HG03196 (cell line): ENCODE measurements around the gene PRG2.
"Not testable (repeated sequence)": the region's sequence is repeated elsewhere in the genome, so short reads cannot be mapped to it uniquely, and the experiment has no call there.

Experiments
- ATAC-seq: cut with Tn5 transposase; IDR thresholded peaks from one replicate; pipeline ENCODE4 v1.9.1; 2021; ENCODE audit not compliant: unreplicated experiment

The PRG2 gene

DNA sequence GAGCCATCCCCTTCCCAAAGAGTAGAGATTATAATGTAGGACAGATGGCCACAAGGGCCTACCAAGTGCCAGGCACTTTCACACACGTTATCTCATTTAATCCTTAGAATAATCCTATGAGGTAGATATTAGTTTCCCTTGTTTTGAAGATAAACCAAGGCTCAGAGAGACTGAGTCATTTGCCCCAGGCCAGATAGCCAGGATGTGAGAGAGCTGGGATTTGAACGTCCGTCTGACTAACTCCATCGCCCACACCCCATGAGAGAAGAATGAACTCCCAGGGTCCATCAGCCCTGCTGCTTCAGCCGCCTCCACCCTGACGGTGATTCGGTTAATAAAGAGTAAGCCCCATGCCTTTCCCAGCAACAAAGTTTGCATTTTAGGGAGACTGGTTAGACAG, 20.2 kb downstream of the PRG2 start:
- no peak for ATAC-seq

DNA sequence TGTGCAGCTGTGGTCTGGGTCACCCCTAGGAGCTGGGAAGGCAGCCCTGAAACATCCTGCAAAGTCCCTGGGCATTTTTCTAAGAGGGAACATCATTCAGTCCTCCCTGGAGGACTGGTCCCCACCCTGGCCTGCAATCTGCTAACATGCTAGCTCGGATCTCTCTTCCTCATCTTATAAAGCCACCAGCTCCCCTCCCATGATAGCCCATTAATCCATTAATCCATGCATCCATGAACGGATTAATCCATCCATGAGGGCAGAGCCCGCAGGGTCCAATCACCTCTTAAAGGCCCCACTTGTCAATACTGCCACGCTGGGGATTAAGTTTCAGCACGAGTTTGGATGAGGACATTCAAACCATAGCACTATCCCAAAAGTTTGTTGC, 21.6 kb downstream of the PRG2 start:
- no peak for ATAC-seq

DNA sequence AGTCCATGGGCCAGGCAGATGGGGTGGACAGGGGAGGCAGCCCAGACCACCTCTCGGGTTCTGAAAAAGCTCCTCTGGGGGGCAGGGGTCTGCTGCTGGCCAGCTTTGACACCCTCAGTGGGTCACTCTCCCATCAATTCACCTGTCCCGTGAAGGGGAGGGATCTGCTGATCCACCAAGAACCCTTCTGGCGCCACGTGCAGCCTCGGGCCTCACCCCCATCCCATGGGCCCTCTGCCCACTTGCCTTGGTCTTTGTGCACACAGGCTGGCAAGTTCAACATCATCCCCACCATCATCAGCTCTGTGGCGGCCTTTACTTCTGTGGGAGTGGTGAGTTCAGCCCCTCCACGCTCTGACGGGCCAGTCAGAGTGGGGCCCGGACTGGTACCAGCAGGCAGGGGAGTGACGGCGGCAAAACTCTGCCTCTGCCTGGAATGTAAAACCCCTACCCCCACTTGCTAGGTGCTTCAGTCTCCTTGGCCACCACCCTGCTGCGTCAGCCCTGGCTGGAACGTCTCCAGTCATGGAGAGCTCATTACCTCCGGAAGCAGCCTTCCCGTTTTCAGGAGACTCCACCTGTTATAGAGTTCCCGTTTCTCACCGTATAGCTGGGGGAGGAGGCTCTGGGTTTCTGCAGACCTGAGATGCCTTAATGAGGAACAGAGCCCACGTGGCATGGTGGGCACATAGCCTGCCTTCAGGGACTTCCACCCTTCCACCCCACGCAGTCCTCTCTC, 22.2 kb downstream of the PRG2 start:
- no peak for ATAC-seq

DNA sequence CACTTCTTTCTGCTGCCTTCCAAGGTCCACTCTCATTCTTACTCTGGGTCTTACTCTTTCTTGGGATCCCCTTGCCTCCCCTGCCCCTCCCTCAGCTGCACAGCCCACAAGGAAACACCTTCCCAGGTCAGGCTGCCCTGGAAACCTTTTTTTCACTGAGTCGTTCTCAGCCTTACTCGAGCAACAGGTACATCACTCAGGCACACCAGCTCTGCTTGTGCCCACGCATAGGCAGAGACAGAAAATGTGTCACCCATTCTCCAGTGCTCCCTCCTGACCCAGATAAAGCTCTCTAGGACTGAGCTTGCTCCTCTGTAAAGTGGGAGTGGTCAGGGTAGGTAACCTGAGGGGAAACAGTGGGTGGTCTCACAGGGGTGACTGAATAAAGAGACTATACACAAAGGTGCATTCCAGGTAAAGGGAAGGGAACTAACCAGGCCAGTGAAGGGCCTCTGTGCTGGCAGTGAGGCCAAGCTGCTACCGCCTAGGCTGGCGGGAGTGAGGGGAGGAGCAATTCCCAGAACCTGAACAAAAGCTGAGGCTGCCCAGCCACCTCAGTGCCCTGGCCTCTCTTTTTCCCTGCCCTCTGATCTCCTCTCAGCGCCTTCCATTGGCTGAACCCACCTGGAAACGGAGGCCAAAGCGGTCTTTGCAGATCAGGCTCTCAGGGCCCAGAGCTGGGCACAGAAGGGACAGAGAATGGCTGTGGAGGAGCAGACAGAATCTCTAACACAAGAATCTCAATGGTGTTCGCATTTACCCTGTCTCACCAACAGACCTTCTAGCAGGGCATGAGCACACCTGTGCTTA, 25.4 kb downstream of the PRG2 start:
- ATAC-seq, result no peak

DNA sequence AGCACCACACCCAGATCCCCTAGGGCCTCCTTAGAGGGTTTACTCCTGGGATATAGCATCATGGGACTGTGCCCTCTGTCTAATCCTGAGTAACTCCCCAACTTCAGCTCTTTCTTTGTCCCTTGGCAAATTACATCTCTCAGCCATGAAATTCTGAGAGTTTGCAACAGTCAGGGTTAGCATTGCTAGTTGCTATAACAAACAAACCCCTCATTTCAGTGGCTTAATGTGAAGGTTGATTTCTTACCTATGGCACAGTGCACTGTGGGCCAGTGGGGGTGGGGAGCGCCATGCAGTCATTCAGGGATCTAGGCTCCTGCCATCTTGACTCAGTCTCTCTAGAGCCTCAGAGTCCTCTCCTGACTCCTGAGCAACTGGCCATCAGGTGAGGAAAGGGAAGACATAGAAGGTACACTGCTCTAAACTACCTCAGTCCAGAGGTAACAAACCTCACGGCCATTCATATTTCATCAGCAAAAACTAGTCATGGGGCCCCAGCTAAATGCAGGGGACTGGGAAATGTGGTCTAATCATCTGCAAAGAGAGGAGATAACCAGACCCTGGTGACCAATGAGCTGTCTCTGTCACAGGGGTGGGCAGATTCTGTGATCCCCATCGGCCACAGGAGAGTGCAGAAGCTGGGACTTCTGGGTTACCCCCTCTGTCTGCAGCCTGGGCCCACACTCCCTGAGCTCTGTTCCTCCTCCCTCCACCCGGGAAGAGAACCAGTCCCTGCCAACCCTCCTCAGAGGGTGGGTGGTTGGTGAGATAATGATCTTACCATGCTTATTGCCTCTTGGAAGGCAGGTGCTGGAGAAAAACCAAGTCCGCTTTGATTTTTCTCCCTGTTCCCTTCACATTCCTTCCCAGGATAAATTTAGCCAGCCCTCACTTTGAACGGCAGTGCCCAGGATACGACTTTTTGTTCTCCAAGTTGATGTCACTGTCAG, 27.0 kb downstream of the PRG2 start:
- no peak for ATAC-seq

DNA sequence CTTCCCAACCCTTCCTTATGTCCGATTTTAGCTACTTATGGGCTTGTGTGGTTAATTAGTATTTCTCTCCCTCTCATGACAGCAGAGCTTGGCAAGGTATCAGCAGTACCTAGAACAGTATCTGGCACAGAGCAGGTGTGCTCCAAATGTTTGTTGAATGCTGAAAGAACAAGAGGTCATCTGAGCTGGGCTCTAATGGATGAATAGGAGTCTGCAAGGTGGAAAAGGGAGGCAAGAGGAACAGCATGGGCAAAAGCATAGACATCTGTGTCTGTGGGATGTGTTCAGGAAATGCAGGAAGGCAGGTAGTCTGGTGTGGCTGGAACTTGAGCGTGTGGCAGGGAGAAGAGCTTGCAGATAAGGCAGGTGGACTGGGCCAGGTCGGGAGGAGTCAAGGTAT, 28.5 kb downstream of the PRG2 start:
- ATAC-seq, result no peak

DNA sequence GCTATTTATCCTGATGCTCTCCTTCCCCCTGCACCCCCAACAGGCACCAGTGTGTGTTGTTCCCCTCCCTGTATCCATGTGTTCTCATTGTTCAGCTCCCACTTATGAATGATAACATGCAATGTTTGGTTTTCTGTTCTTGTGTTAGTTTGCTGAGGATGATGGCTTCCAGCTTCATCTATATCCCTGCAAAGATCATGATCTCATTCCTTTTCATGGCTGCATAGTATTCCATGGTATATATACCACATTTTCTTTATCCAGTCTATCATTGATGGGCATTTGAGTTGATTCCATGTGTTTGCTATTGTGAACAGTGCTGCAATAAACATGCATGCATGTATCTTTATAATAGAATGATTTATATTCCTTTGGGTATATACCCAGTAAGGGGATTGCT, 29.0 kb downstream of the PRG2 start:
- not testable (repeated sequence) for ATAC-seq

DNA sequence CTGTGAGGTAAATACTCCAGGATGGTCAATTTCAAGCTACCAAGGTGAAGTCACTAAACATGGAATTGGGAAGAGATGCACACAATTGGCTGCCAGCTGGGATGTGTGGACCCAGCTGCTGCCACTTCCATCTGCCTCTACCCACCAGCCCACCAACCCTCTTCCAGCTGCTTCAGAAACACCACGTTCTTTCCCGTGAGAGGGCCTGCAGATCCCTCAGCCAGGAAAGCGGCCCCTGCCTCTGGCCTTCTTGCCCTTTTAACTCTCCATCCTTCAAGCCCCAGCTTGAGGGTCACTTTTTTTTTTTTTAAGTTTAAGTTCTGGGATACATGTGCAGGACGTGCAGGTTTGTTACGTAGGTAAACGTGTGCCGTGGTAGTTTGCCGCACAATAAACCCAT, 29.5 kb downstream of the PRG2 start:
- ATAC-seq, result no peak

DNA sequence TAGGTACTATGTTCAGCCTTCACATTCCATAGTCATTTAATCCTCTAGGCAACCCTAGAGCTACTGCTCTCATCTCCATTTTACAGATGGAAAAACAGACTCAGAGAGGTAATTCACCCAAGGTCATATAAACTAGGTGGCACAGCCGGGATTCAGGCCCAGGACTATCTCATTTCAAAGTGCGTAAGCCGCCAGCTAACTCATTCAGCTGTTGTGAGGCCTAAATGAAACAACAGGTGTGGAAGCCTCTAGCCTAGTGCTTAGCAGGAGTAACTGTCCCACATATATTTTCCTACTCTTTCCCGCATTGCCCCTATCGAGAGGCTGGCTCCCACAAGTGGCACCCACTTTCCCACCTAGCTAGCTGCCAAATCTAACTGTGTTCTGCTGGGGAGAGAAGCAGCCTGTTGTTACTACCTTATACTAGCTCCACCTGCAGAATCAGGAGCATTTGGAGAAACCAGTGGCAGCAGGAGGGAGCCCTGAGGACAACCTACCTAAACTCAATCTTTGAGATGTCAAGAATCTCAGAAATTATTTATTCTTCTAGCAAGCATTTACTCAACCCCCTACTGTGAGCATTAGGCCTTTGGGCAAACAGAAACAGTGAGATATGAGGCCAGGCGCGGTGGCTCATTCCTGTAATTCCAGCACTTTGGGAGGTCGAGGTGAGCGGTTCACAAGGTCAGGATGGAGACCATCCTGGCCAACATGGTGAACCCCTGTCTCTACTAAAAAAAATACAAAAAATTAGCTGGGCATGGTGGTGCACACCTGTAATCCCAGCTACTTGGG, 30.4 kb downstream of the PRG2 start:
- no peak for ATAC-seq

DNA sequence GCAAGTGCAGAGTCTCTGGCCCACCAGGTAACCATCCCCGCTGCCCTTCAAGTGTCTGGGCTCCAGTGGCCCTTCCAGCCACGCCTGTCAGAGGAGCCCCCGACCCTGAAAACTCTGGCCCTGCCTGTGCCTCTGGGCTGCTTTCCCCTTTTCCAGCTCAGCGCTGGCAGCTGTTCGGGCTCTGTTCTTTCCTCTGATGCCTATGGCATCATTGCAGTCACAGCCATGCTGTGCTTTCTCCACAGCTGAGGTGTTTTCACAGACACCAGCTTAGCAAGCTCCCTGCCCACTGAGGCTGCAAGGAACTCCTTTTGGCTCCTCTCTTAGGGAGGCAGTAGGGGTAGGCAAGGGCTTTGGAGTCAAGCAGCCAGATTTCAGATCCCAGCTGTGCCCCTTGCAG, 31.1 kb downstream of the PRG2 start:
- no peak for ATAC-seq

DNA sequence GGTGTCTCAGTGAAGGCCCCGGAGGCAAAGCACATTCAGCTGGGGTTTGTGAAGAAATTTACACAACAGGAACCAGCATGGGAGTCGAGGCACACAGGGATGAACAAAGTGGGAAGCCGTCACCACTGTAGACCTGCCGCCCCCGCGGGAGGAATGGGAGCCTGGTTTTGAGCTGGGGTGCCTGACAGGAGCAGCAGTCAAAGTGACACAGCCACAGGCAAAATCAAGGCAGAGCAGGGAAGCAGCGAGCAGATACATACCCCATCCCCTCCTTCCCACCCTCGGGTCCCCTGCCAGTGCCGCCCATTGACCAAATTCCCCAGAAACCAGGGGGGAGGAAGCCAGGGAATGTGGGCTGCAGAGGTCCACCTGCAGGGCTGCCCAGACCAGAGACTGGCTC, 31.5 kb downstream of the PRG2 start:
- no peak for ATAC-seq

DNA sequence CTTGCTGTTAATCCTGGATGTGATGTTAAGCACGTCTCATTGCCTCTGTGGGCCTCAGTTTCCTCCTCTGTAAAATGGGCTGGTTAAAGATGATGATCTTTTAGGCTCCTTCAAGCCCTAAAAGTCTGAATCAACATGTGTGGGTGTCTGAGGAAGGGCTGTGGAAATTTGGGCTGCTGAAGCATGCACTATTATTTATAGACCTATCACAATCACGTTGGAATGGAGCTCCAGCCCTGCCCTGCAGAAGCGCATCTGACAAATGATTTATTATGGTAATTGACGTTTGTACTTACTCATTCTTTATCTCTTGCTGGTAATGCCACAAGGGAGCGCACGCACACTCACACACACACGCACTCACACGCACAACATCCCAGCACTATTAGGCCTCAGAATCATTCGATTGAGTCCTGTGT, 31.9 kb downstream of the PRG2 start:
- no peak for ATAC-seq

DNA sequence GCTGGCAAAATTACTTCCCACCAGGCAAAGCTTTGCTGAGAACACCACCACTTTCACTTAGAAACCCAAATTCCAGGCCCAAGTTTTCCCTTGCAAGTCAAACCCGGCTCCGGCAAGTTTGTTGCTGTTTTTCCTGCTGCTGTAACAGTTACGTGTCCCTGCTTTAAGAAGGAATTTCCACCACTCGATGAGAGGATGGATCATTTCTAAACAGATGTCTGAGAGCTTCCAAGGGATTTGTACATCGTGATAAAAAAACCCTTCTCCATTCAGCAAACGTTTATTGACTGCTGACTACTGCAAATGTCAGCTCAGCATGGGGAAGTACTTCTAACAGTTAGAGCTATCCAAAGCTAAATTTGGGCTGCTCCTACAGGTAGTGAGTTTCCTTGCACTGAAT, 32.6 kb downstream of the PRG2 start:
- ATAC-seq, result no peak

DNA sequence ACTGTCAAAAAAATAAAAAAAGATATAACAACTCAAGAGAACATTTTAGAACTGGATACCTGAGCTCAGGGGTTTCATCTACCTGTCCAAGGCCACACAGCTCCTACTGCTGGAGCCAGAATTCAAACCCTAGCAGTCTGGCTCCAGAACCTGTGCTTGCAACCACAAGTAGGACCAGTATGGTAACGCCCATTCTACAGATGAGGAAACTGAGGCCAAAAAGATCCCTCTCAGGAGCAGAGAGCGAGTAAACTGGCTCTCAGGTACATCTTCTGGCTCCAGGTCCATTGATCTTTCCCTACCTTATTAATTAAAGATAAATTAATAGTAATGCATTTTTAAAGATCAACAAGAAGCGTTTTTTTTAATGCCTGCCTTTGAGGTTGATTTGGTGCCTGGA, 33.1 kb downstream of the PRG2 start:
- no peak for ATAC-seq

DNA sequence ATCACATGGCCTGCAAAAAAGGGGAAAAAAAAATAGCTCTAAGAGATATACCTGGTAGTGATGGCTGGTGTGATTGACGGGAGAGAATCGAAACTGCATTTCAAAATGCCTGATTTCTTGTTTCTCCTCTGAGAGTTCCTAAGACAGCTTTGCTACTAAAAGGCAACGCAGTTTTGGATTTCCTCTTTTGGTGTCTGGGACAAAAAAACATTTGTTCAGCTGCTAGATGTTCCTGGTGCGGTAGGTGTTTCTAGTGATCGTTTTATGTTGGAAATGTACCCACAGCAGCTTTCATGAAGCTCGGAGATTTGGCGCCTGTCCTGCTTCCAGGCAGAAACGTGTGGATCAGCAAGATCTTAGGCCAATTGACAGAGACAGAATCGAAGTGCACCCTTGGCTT, 34.2 kb downstream of the PRG2 start:
- no peak for ATAC-seq

DNA sequence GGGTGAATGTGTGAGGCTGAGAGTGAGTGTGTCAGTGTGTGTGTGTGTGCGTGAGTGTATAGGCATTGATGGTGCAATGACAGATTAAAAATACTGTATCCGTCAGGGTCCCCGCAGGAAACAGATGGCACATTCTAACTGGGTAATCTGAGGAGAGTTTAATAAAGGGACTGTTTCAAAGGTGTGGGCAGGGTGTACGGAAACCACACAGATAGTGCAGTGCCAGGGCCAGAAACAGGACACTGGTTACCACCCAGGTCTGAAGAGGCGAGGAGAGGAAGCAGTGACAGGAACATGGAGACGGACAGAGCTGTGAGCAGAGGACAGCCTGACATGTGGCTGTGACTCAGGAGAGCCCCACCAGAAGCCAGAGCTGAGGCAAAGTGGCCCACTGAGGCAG, 35.8 kb downstream of the PRG2 start:
- no peak for ATAC-seq

DNA sequence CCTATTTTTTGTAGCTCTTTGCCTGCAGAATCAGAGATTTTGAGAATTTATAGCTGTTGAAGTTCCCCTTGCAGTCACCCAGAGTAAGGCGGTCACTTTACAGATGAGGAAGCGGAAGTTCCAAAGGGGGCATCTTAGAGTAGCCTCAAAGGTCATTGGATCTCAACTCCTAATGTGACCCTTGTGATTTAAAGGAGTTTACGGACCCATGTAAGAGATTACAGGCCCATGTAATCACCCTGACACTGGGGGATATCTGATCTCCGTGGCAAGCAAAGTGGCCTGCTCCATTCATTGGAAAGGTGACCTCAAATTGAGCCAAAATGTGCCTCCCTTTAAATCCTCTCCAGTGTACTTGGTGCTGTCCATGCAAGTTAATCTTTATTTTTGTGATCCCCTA, 36.6 kb downstream of the PRG2 start:
- ATAC-seq, result no peak

DNA sequence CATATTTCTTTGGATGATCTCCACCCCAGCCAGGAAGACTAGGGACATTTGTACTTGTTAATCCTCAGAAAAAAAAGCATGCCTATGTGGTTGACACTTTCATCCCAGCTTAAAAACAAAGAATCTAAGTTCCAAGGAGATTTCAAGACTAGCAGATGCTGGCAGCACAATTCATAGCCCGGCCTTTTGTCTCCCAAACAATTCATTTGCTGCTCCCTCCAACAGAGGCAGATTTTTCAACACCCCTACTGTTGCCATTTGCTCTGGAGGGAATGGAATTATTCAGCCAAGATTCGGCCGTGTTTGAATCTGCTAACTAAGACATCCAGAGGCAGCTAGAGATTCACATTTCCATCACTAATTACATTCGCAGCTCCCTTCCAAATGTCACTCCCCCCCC, 37.0 kb downstream of the PRG2 start:
- no peak for ATAC-seq

DNA sequence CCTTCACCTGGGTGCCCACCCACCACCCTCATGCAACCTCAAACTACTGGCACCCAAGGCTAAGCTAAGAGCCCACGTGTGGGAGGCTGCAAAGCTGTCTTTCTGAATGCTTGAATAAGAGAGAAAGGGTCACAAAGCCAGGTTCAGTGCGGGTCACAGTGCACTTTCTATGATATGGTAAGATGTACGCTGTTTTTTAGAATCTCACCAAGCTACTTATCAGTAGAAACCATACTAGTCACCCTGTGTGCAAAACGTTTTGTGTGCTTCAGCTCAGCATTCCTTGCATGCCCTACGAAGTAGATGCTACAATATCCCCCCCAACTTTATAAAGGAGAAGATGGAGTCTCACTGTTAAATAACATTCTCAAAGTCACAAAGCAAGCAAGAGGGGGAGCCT, 37.4 kb downstream of the PRG2 start:
- ATAC-seq, result no peak

DNA sequence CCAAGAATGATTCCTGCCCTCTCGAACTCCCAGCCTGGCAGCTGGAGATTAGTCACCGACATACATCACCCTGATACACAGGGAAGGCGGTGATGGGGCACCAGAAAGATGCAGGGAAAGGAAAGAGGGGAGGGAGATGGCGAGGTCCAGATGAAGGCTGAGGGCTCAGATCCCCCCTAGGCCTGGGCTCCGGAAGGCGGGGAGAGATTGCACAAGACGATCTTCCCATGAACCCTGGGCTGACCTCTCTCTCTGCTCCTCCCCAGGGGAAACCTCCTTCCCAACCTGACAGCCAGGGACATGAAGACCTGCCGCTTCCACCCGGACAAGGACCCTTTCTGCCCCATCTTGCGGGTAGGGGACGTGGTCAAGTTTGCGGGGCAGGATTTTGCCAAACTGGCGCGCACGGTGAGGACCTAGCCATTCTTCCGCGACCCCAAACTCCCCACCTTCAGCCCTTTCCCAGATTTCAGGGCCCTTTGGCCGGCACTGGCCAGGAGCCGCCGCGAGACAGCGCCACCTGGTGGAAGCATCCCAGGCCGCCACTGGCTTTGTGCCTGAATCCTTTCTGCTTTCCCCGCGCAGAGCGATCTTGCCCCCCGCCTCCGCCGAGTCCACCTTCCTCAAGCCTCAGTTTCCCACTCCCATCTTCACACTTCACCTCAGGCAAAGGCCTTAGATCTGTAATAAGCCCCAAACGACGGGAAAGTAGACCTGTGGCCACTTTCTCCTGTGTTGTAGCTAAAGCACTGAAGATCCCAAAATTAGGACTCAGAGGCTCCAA, 40.8 kb downstream of the PRG2 start:
- ATAC-seq, result no peak
